Left lung (tissue), 10 donors: Measurements from ENCODE around the gene GORASP2. TPM values are rescaled to one million over a fixed set of nuclear protein-coding genes. Genes with fewer than 3 reads are reported as not detected.

Experiments used
- ATAC-seq: fragments of 200-7000 bp; cut with Tn5 transposase; one replicate; pipeline ENCODE4 v1.9.1; 2020; ENCODE audit warnings: moderate library complexity
- DNase-seq, 4 donors: peaks; one replicate each; pipeline ENCODE4 v3.0.0-alpha.2; 2013 to 2020
- H3K27ac ChIP-seq, 2 donors: fragments of 200-600 bp; sonication (generic) in 1 of 2; one replicate each; pipeline versions ENCODE4 v1.5.0 to v1.8.0; 2020 to 2021
- H3K27me3 ChIP-seq, 2 donors: fragments of 200-600 bp; sonication (generic) in 1 of 2; one replicate each; pipeline versions ENCODE4 v1.5.0 to v1.8.0; 2020 to 2021
- H3K36me3 ChIP-seq, 2 donors: fragments of 200-600 bp; sonication (generic) in 1 of 2; one replicate each; pipeline versions ENCODE4 v1.5.0 to v1.8.0; 2020 to 2021
- H3K4me1 ChIP-seq, 2 donors: fragments of 200-600 bp; one replicate each; pipeline ENCODE4 v1.8.0; 2021
- H3K4me3 ChIP-seq, 2 donors: fragments of 200-600 bp; sonication (generic) in 1 of 2; one replicate each; pipeline versions ENCODE4 v1.5.0 to v1.8.0; 2020 to 2021; ENCODE audit warnings: mild to moderate bottlenecking in 1 of 2
- H3K9me3 ChIP-seq, 2 donors: fragments of 200-600 bp; sonication (generic) in 1 of 2; one replicate each; pipeline versions ENCODE4 v1.5.0 to v1.8.0; 2020 to 2021
- intact Hi-C, 2 donors: fragments of 100-400 bp; cut with DNase I; formaldehyde crosslinking; loops; one replicate each; pipeline versions ENCODE4 v1.11.2 to v1.14.2; 2022
- polyA plus RNA-seq, 6 donors: library from polyadenylated mRNA; unstranded; fragments of 120-200 nt; gene quantifications; one replicate each; pipeline ENCODE4 v1.2.1, GENCODE V29; 2013; ENCODE audit not compliant: insufficient read length in 6 of 6
- total RNA-seq, 2 donors: library from RNA; stranded (reverse); fragmentation: NEBNext Ultra II Directional; extraction: Animal tissue kit (Norgen Biotek cat#: 25700); gene quantifications; one replicate each; pipeline ENCODE4 v1.2.1, GENCODE V29; 2021
- TF ChIP-seq, protein P1 (sequence below), 2 donors: fragments of 200-600 bp; sonication (generic) in 1 of 2; IDR thresholded peaks; one replicate each; pipeline versions ENCODE4 v1.5.0 to v1.8.0; 2021; ENCODE audit warnings: antibody characterized with exemption in 2 of 2
- donor health status: DM: no; HTN: yes; CAD: no.
- donor health status: DM: no; HTN: no; CAD: no.

Gene GORASP2
- total and polyA plus RNA-seq, 8 donors = 67.6 to 93.1 (median 79.5) TPM

- no peak for ATAC-seq
- H3K4me1 ChIP-seq = peaks cover 11 to 44% of the 10 kb centered on the region in 2 donors
- H3K4me3 ChIP-seq = peak overlapping the region; percentile 16 to 96
- no peaks in the 10 kb centered on the region for H3K27me3 ChIP-seq
- peak in 1 of 4 donors; percentile 41 for DNase-seq
- no peaks in the 10 kb centered on the region for H3K36me3 ChIP-seq
- peak overlapping the region; percentile 97 to 98 for H3K27ac ChIP-seq
- peaks cover 0 to 11% of the 10 kb centered on the region in 2 donors for H3K9me3 ChIP-seq
- TF ChIP-seq, protein P1, sequence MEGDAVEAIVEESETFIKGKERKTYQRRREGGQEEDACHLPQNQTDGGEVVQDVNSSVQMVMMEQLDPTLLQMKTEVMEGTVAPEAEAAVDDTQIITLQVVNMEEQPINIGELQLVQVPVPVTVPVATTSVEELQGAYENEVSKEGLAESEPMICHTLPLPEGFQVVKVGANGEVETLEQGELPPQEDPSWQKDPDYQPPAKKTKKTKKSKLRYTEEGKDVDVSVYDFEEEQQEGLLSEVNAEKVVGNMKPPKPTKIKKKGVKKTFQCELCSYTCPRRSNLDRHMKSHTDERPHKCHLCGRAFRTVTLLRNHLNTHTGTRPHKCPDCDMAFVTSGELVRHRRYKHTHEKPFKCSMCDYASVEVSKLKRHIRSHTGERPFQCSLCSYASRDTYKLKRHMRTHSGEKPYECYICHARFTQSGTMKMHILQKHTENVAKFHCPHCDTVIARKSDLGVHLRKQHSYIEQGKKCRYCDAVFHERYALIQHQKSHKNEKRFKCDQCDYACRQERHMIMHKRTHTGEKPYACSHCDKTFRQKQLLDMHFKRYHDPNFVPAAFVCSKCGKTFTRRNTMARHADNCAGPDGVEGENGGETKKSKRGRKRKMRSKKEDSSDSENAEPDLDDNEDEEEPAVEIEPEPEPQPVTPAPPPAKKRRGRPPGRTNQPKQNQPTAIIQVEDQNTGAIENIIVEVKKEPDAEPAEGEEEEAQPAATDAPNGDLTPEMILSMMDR (IDR thresholded peaks at IDR 0.05) = no peak
- intact Hi-C loops = no loop called here
Observed at GRCh38 chr2:170928036-170928823, 823 bp upstream of the GORASP2 start.

DNA sequence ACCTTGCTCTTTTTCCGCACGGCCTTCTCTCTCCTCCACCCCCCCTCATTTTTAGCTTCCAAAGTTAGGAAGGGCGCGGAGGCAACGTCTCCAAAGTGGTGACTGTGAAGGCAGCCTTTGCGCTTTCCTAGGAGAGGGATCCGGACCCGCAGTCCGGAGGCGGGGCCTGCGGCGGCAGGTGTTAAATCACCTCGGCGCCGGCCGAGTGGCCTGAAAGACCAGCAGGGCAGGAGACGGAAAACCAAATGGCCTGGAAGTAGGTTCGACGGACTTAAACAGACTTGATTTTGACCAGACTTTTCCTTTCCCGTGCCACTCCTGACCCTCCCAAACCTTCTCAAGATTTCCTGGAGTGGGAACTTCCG is 615 bp downstream of the GORASP2 start:
- H3K27me3 ChIP-seq = no peaks in the 10 kb centered on the region
- no peaks in the 10 kb centered on the region for H3K9me3 ChIP-seq
- ATAC-seq (peak; percentile 29), DNase-seq (peak; percentile 26 to 91 (median 60))
- intact Hi-C loops = no loop called here
- no peaks in the 10 kb centered on the region for H3K36me3 ChIP-seq
- peaks cover 11 to 49% of the 10 kb centered on the region in 2 donors for H3K4me1 ChIP-seq
- H3K27ac ChIP-seq = peak overlapping the region; percentile 97 to 98
- TF ChIP-seq, protein P1 (IDR thresholded peaks at IDR 0.05) = no peak
- H3K4me3 ChIP-seq = peak overlapping the region; percentile 94 to 96

- Histone ChIP-seq H3K36me3 (no peaks in the 10 kb centered on the region), H3K27ac (peak overlapping the region; percentile 97 to 98), H3K4me1 (peaks cover 11 to 49% of the 10 kb centered on the region in 2 donors), H3K4me3 (peak overlapping the region; percentile 94 to 96), H3K9me3 (no peaks in the 10 kb centered on the region), H3K27me3 (no peaks in the 10 kb centered on the region)
- ATAC-seq = peak; percentile 7
- TF ChIP-seq, protein P1 (IDR thresholded peaks at IDR 0.05) = no peak
- intact Hi-C loops = no loop called here
- DNase-seq = peak in 3 of 4 donors; percentile 12 to 37 (median 22)
Observed at GRCh38 chr2:170930131-170930990, 1.3 kb downstream of the GORASP2 start.

- H3K9me3 ChIP-seq = no peaks in the 10 kb centered on the region
- DNase-seq (no peak), ATAC-seq (no peak)
- H3K4me1 ChIP-seq = peaks cover 11 to 49% of the 10 kb centered on the region in 2 donors
- H3K27me3 ChIP-seq = no peaks in the 10 kb centered on the region
- TF ChIP-seq, protein P1 (IDR thresholded peaks at IDR 0.05) = no peak
- H3K4me3 ChIP-seq = peak overlapping the region; percentile 94 to 96
- H3K36me3 ChIP-seq = no peaks in the 10 kb centered on the region
- H3K27ac ChIP-seq = no peak overlapping the region
- intact Hi-C loops = no loop called here
Observed at GRCh38 chr2:170930991-170931266, 1.9 kb downstream of the GORASP2 start.

- H3K4me3 ChIP-seq = no peak overlapping the region
- no peak for DNase-seq
- H3K36me3 ChIP-seq = peaks cover 0 to 9% of the 10 kb centered on the region in 2 donors
- intact Hi-C loops = no loop called here
- H3K27ac ChIP-seq = no peak overlapping the region
- no peaks in the 10 kb centered on the region for H3K9me3 ChIP-seq
- no peaks in the 10 kb centered on the region for H3K27me3 ChIP-seq
- TF ChIP-seq, protein P1 (IDR thresholded peaks at IDR 0.05) = no peak
- peaks cover 11 to 50% of the 10 kb centered on the region in 2 donors for H3K4me1 ChIP-seq
- no peak for ATAC-seq
Observed at GRCh38 chr2:170932166-170932565, 3.1 kb downstream of the GORASP2 start.
